ENCODE data around the gene RPL31. TPM values are rescaled to one million over a fixed set of nuclear protein-coding genes. Genes with fewer than 3 reads are reported as not detected.

Gene RPL31
- total RNA-seq, 1 experiment from 2014 or later = 647 TPM

- no peak for DNase-seq (ENCODE audit: low spot score)
Measured at GRCh38 chr2:100993294-100993693, 8.8 kb upstream of the RPL31 start.

- DNase-seq (ENCODE audit: low spot score) = no peak
Measured at GRCh38 chr2:100995309-100996075, 6.6 kb upstream of the RPL31 start.

GRCh38 chr2:100997509-100998234, 4.4 kb upstream of the RPL31 start:
- no peak for DNase-seq (ENCODE audit: low spot score)

- no peak for DNase-seq (ENCODE audit: low spot score)
Measured at GRCh38 chr2:100998235-100998573, 3.9 kb upstream of the RPL31 start.

- no peak for DNase-seq (ENCODE audit: low spot score)
Measured at GRCh38 chr2:100999995-101000394, 2.1 kb upstream of the RPL31 start.

- DNase-seq (ENCODE audit: low spot score) = peak; percentile 8
Measured at GRCh38 chr2:101002562-101003277, 631 bp downstream of the RPL31 start.

- no peak for DNase-seq (ENCODE audit: low spot score)
Measured at GRCh38 chr2:101003278-101003775, 1.2 kb downstream of the RPL31 start.

GRCh38 chr2:101004620-101005325, 2.7 kb downstream of the RPL31 start:
- DNase-seq (ENCODE audit: low spot score) = no peak

- DNase-seq (ENCODE audit: low spot score) = no peak
Measured at GRCh38 chr2:101006065-101006715, 4.1 kb downstream of the RPL31 start.

GRCh38 chr2:101007415-101008345, 5.6 kb downstream of the RPL31 start:
- DNase-seq (ENCODE audit: low spot score) = no peak

- no peak for DNase-seq (ENCODE audit: low spot score)
Measured at GRCh38 chr2:101011152-101011551, 9.1 kb downstream of the RPL31 start.

GRCh38 chr2:101012054-101012705, 10.1 kb downstream of the RPL31 start:
- no peak for DNase-seq (ENCODE audit: low spot score)

GRCh38 chr2:101012706-101013181, 10.7 kb downstream of the RPL31 start:
- peak; percentile 40 for DNase-seq (ENCODE audit: low spot score)

- no peak for DNase-seq (ENCODE audit: low spot score)
Measured at GRCh38 chr2:101014264-101014857, 12.3 kb downstream of the RPL31 start.

- no peak for DNase-seq (ENCODE audit: low spot score)
Measured at GRCh38 chr2:101017371-101017770, 15.3 kb downstream of the RPL31 start.

- DNase-seq (ENCODE audit: low spot score) = no peak
Measured at GRCh38 chr2:101018934-101019333, 16.8 kb downstream of the RPL31 start.

GRCh38 chr2:101022221-101022620, 20.1 kb downstream of the RPL31 start:
- DNase-seq (ENCODE audit: low spot score) = no peak

- no peak for DNase-seq (ENCODE audit: low spot score)
Measured at GRCh38 chr2:101023327-101024107, 21.4 kb downstream of the RPL31 start.
